ENCODE data around the gene RHBG. TPM values are rescaled to one million over a fixed set of nuclear protein-coding genes. Genes with fewer than 3 reads are reported as not detected.

The RHBG gene
- polyA plus RNA-seq, 1 donor from 2014 or later = not detected

GRCh38 chr1:156386134-156386901, 17.3 kb downstream of the RHBG start:
- TF ChIP-seq SMC3 (conservative IDR thresholded peaks at IDR 0.05; ENCODE audit: poor library complexity) = no peak
- TF ChIP-seq REST (IDR thresholded peaks at IDR 0.05; ENCODE audit: borderline replicate concordance) = no peak
- no peak for TF ChIP-seq MXI1 (conservative IDR thresholded peaks at IDR 0.05; ENCODE audit: poor library complexity, severe bottlenecking)
- Histone ChIP-seq H3K27me3 (ENCODE audit: insufficient read depth, low read depth, low read length) (peaks cover 28% of the 10 kb centered on the region), H3K9me2 (ENCODE audit: insufficient read depth, low read length) (no peaks in the 10 kb centered on the region), H3F3A (ENCODE audit: insufficient read depth, low read length, poor library complexity, severe bottlenecking) (no peaks in the 10 kb centered on the region), H3K79me2 (replicated peaks; ENCODE audit: insufficient read depth, low read length) (no peaks in the 10 kb centered on the region), H2AFZ (ENCODE audit: low read depth, low read length) (no peak overlapping the region), H4K20me1 (ENCODE audit: insufficient read depth) (no peaks in the 10 kb centered on the region), H3K36me3 (ENCODE audit: insufficient read depth, low read length) (no peaks in the 10 kb centered on the region), H3K9me3 (ENCODE audit: low read length) (no peaks in the 10 kb centered on the region), H3K27ac (ENCODE audit: low read length) (no peak overlapping the region), H3K4me3 (ENCODE audit: low read length) (no peak overlapping the region), H3K9ac (ENCODE audit: low read length) (no peak overlapping the region), H3K4me2 (ENCODE audit: low read length) (no peak overlapping the region)

DNA sequence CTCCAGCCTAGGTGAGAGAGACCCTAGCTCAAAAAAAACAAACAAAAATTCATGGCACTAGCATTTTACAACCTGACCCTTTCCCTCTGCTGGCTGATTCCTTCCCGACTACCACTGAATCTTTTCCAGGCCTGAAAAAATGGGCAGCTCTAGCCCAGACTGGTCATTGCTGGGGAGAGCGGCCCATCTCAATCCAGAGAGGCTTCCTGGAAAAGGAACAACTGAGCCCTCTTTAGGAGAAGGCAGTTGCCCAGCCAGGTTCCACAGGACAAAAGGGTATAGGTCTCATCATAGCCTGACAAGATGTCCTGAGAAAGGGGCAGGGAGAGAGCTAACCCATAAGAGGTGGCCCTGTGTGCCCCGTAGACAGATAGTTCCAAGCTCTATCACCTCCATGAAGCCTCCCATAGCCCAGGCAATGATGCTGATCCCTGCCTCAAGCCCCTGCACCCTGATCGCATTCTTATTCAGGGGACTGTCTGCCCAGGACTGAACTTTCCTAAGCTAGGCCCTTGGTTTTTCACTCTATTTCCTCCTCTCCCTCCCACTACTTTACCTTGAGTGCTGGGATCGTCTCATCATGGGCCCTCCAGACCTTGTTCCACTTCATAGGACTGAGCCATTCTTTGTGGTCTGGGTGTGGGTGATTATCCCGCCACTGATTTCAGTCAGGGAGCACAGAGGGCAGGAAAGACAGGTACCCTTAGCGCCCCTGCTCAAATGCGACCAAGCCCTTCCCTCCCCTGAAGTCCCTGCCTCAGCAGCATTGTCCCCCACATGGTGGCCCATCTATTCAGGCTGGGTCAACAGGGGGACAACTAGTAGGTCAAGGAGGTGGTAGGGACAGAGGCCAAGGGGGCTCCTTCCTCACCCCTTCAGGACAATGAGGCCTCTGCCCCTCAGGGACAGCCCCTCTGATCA, 18.2 kb downstream of the RHBG start:
- no peak overlapping the region for H3K4me3 ChIP-seq (ENCODE audit: low read length)
- no peak overlapping the region for H3K4me2 ChIP-seq (ENCODE audit: low read length)
- no peaks in the 10 kb centered on the region for H3K79me2 ChIP-seq (replicated peaks; ENCODE audit: insufficient read depth, low read length)
- H3K9ac ChIP-seq (ENCODE audit: low read length) = no peak overlapping the region
- H2AFZ ChIP-seq (ENCODE audit: low read depth, low read length) = no peak overlapping the region
- H3F3A ChIP-seq (ENCODE audit: insufficient read depth, low read length, poor library complexity, severe bottlenecking) = no peaks in the 10 kb centered on the region
- no peaks in the 10 kb centered on the region for H3K9me2 ChIP-seq (ENCODE audit: insufficient read depth, low read length)
- H3K27ac ChIP-seq (ENCODE audit: low read length) = no peak overlapping the region
- no peaks in the 10 kb centered on the region for H3K9me3 ChIP-seq (ENCODE audit: low read length)
- H4K20me1 ChIP-seq (ENCODE audit: insufficient read depth) = no peaks in the 10 kb centered on the region
- no peaks in the 10 kb centered on the region for H3K36me3 ChIP-seq (ENCODE audit: insufficient read depth, low read length)
- TF ChIP-seq EP300 (conservative IDR thresholded peaks at IDR 0.05; ENCODE audit: poor library complexity, severe bottlenecking) = no peak
- TF ChIP-seq CTCF (IDR thresholded peaks at IDR 0.05; ENCODE audit: poor library complexity, severe bottlenecking) = no peak
- no peak for TF ChIP-seq TAF1 (IDR thresholded peaks at IDR 0.05; ENCODE audit: low read depth)
- no peak for TF ChIP-seq SMC3 (conservative IDR thresholded peaks at IDR 0.05; ENCODE audit: poor library complexity)
- TF ChIP-seq EZH2 (IDR thresholded peaks at IDR 0.05; ENCODE audit: borderline replicate concordance, insufficient read depth, low read length, poor library complexity, severe bottlenecking) = no peak
- TF ChIP-seq POLR2AphosphoS5 (IDR thresholded peaks at IDR 0.05) = no peak
- TF ChIP-seq MXI1 (conservative IDR thresholded peaks at IDR 0.05; ENCODE audit: poor library complexity, severe bottlenecking) = no peak
- H3K27me3 ChIP-seq (ENCODE audit: insufficient read depth, low read depth, low read length) = peaks cover 27% of the 10 kb centered on the region

Measured in neural cell (in vitro differentiated cells).